Stimulated activated memory B cell treated with anti-CD40 and anti-IgM and Interleukin-4, amounts not matched to agents 10 μg/mL and 1 μg/mL and 100 μg/mL, for 72 hours (primary cell): ENCODE results near the gene DPEP3.
"Not testable (repeated sequence)": the region's sequence is repeated elsewhere in the genome, so short reads cannot be mapped to it uniquely, and the experiment has no call there.

ENCODE experiments used
- ATAC-seq: fragments of 150-1000 bp; cut with Tn5 transposase; 2 replicates; pipeline ENCODE4 v1.10.0; 2021
- H3K27ac Mint-ChIP-seq: one replicate; pipeline ENCODE4 v1.8.0; 2022; ENCODE audit warnings: mild to moderate bottlenecking, mixed read lengths
- H3K27me3 Mint-ChIP-seq: one replicate; pipeline ENCODE4 v1.8.0; 2022; ENCODE audit warnings: mixed read lengths
- H3K36me3 Mint-ChIP-seq: one replicate; pipeline ENCODE4 v1.8.0; 2022; ENCODE audit warnings: mixed read lengths
- H3K4me1 Mint-ChIP-seq: one replicate; pipeline ENCODE4 v1.8.0; 2022; ENCODE audit warnings: mixed read lengths
- H3K4me3 Mint-ChIP-seq: one replicate; pipeline ENCODE4 v1.8.0; 2022; ENCODE audit warnings: mild to moderate bottlenecking, moderate library complexity, mixed read lengths
- H3K9me3 Mint-ChIP-seq: one replicate; pipeline ENCODE4 v1.8.0; 2022; ENCODE audit warnings: mixed read lengths

DPEP3 gene

DNA sequence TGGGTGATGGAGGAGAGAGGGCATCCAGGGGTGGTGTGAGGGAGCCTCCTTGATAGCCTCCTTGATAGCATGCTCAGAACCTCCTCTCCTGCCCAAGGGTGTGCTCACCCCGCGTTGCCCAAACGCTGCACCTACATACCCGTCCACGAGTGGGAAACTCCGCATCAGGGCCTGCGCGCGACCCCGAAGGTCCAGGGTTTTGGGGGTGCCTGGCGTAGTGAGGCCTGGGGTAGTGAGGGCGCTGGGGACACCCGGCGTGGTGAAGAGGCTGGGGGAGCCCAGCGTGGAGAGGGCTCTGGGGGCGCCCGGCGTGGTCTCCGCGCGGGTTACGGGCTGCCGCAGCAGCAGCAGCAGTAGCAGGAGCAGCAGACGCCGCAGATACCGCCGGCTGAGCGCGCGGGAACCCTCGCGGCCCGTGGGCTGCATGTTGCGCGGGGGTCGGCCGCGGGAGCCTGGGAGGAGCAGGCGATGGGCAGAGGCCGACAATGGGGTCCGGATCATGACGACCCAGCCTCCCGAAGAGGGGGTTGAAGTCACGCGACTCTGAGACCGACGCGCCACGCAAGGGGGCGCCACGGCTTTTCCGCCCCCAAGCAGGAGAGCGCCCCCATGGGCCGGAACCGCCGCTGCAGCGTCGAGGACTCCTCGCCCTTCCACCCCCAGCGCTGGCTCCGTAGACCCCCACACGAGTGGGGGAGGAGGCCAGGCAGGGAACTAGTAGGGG lies at the start of gene DPEP3:
Gene DPEP3, minus strand, starts transcription at position 545 of the 724 bp plus-strand sequence. Its CDS starts 119 bp downstream, at position 426.
- Mint-ChIP-seq H3K4me3 (no peak within 1 kb of the TSS), H3K27me3 (no peaks in the 10 kb centered on the region), H3K4me1 (peaks cover 49% of the 10 kb centered on the region), H3K36me3 (no peaks in the 10 kb centered on the region), H3K27ac (peak within 1 kb of the TSS; percentile 18), H3K9me3 (no peaks in the 10 kb centered on the region)
- ATAC-seq: no peak

DNA sequence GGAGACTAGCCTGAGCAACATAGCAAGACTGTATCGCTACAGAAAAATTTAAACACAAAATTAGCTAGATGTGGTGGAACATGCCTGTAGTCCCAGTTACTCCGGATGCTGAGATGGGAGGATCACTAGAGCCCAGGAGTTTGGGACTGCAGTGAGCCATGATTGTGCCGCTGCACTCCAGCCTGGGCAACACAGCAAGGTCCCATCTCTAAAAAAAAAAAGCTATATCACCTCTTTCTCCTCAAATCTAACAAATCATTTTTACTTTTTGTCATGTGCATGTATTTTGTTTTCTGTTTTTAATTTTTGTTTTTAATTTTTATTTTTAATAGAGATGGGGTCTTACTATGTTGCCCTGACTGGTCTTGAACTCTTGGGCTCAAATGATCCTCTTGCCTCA lies 48.7 kb upstream of the DPEP3 start:
- peaks cover 22% of the 10 kb centered on the region for H3K4me1 Mint-ChIP-seq
- ATAC-seq: no peak
- no peaks in the 10 kb centered on the region for H3K9me3 Mint-ChIP-seq
- peaks cover 28% of the 10 kb centered on the region for H3K36me3 Mint-ChIP-seq
- H3K27ac Mint-ChIP-seq: no peak overlapping the region
- no peaks in the 10 kb centered on the region for H3K27me3 Mint-ChIP-seq
- no peak overlapping the region for H3K4me3 Mint-ChIP-seq

DNA sequence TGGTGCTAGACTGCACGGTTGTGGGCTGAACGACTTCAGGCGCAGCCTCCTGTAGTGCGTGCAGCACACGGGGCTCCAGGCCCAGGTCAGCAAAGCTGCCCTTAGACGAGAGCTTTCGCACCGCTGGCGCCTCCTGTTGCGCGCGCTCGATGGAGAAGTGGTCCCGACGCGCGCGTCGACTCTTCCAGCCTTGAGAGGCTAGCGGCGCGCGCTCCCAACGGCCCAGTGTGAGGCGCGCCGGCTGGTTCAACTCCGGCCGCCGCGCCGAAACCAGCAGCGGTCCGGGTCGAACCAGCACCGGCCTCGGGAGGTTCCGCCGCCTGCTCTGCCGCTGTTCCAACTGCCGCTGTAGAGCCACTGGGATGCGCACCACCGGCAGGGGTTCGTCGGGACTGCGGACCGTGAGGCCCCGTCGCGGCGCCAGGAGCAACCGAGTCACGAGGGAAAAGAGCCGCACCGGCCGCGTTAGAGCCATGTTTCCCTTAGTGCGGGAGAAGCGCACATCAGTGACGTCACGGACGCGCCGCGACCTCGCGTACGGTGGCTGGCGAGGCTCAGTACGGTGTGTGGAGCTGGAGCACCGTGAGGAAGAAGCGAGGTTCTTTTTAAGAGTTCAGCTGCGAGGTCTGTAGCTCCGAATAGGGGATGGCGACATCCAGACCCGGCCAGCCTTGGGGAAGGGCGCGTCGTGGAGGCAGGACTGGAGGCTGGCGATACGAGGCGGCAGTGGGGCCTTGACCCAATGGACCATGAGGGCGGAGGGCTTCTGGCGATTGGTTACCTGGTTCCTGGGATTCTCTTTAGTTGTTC lies 42.6 kb upstream of the DPEP3 start, which contains the start of the genes DDX28 and DUS2:
Gene DDX28, minus strand, starts transcription at position 505 of the 810 bp plus-strand sequence. Its CDS starts 30 bp downstream, at position 475.
Gene DUS2, plus strand, starts transcription at position 557 of the 810 bp plus-strand sequence. CDS start 14,740 bp downstream, outside the sequence.
- peak; percentile 94 for ATAC-seq

DNA sequence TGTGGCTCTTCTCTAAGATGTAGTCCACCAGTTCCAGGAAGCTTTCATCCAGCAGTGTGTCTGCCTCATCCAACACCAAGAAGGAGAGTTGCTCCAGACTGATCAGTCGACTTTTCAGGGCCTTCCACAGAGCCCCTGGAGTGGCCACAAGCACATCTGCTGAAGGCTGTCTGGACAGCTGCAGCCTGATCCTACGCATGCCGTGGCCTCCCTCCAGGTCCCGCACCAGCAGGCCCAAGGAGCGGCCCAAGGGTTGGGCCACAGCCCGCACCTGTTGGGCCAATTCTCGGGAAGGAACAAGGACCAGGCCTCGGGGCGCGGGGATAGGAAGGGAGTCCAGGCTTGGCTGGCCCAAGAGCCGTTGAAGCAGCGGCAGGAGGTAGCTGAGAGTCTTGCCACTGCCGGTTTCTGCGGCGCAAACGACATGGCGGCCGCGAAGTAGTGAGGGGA lies 42.0 kb upstream of the DPEP3 start:
- peak; percentile 8 for ATAC-seq
- H3K27me3 Mint-ChIP-seq: no peaks in the 10 kb centered on the region
- peaks cover 30% of the 10 kb centered on the region for H3K4me1 Mint-ChIP-seq
- H3K36me3 Mint-ChIP-seq: peaks cover under 1% of the 10 kb centered on the region
- no peaks in the 10 kb centered on the region for H3K9me3 Mint-ChIP-seq
- peak overlapping the region; percentile 91 for H3K4me3 Mint-ChIP-seq
- peak overlapping the region; percentile 86 for H3K27ac Mint-ChIP-seq

More for the DNA sequence above, 42.6 kb upstream of the DPEP3 start, which contains the start of the genes DDX28 and DUS2:
- peak within 1 kb of the TSS; percentile 91 for H3K4me3 Mint-ChIP-seq
- no peaks in the 10 kb centered on the region for H3K9me3 Mint-ChIP-seq
- H3K27me3 Mint-ChIP-seq: no peaks in the 10 kb centered on the region
- peaks cover 7% of the 10 kb centered on the region for H3K36me3 Mint-ChIP-seq
- H3K4me1 Mint-ChIP-seq: peaks cover 36% of the 10 kb centered on the region
- peak within 1 kb of the TSS; percentile 86 for H3K27ac Mint-ChIP-seq

- H3K4me3 Mint-ChIP-seq: peak overlapping the region; percentile 91
- H3K9me3 Mint-ChIP-seq: no peaks in the 10 kb centered on the region
- H3K27ac Mint-ChIP-seq: peak overlapping the region; percentile 86
- H3K27me3 Mint-ChIP-seq: no peaks in the 10 kb centered on the region
- no peak for ATAC-seq
- H3K36me3 Mint-ChIP-seq: no peaks in the 10 kb centered on the region
- H3K4me1 Mint-ChIP-seq: peaks cover 30% of the 10 kb centered on the region
Measured at GRCh38 chr16:68021490-68021889, 41.2 kb upstream of the DPEP3 start.

DNA sequence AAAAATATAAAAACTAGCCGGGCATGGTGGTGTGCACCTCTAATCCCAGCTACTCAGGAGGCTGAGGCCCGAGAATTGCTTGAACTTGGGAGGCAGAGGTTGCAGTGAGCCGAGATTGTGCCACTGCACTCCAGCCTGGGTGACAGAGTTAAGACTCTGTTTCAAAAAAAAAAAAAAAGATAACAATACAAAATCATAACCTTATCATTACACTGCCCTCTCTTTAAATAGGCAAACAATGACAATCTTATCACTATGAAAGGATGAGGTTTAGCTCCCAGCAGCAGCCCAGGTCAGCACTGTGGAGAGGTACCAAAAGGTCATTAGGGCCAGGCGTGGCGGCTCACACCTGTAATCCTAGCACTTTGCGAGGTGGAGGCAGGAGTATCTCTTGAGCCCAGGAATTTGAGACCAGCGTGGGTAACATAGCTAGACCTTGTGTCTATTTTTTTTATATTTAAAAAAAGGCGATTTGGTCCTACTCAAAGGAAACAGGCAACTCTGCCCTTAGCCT lies 38.9 kb upstream of the DPEP3 start:
- H3K27ac Mint-ChIP-seq: no peak overlapping the region
- H3K4me3 Mint-ChIP-seq: no peak overlapping the region
- no peaks in the 10 kb centered on the region for H3K9me3 Mint-ChIP-seq
- no peaks in the 10 kb centered on the region for H3K27me3 Mint-ChIP-seq
- ATAC-seq: no peak
- H3K36me3 Mint-ChIP-seq: no peaks in the 10 kb centered on the region
- H3K4me1 Mint-ChIP-seq: peaks cover 32% of the 10 kb centered on the region

DNA sequence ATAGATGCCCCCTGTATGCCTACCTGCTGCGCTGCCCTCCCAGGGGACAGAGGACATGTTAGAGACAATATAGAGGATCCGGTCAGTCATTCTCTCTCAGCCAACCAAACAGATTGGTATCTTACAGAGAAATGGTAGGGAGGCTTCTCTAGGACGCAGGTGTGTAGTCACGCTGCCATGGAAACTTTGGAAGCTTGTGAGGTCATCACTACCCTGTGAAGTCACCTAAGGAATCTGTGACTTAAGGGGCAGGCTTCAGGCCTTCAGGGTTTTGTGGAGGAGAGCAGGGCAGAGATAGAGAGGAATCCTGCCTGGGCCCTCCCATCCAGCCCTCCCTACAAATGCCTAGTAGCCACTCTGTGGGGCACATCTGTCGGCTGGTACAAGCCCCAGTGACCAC lies 35.4 kb upstream of the DPEP3 start, which contains the start of gene DPEP2NB:
Gene DPEP2NB, minus strand, starts transcription at position 231 of the 400 bp plus-strand sequence. Its CDS starts 141 bp downstream, at position 90.
- Mint-ChIP-seq H3K27me3 (no peaks in the 10 kb centered on the region), H3K9me3 (no peaks in the 10 kb centered on the region), H3K4me3 (no peak within 1 kb of the TSS), H3K27ac (no peak within 1 kb of the TSS), H3K36me3 (no peaks in the 10 kb centered on the region), H3K4me1 (peaks cover 20% of the 10 kb centered on the region)
- no peak for ATAC-seq

GRCh38 chr16:68013440-68013839 lies 33.1 kb upstream of the DPEP3 start:
- no peaks in the 10 kb centered on the region for H3K27me3 Mint-ChIP-seq
- no peaks in the 10 kb centered on the region for H3K36me3 Mint-ChIP-seq
- ATAC-seq: peak; percentile 36
- no peak overlapping the region for H3K27ac Mint-ChIP-seq
- no peak overlapping the region for H3K4me3 Mint-ChIP-seq
- H3K9me3 Mint-ChIP-seq: no peaks in the 10 kb centered on the region
- peaks cover 20% of the 10 kb centered on the region for H3K4me1 Mint-ChIP-seq

- Mint-ChIP-seq H3K27ac (peak overlapping the region; percentile 17), H3K4me1 (peaks cover 33% of the 10 kb centered on the region)
- not testable (repeated sequence) for H3K36me3 Mint-ChIP-seq, H3K9me3 Mint-ChIP-seq, H3K27me3 Mint-ChIP-seq, ATAC-seq, H3K4me3 Mint-ChIP-seq
Measured at GRCh38 chr16:68009872-68010271, 29.6 kb upstream of the DPEP3 start.

GRCh38 chr16:68009157-68009735 lies 28.9 kb upstream of the DPEP3 start:
- Mint-ChIP-seq H3K4me1 (peaks cover 32% of the 10 kb centered on the region), H3K27ac (peak overlapping the region; percentile 17), H3K27me3 (no peaks in the 10 kb centered on the region), H3K4me3 (no peak overlapping the region), H3K36me3 (no peaks in the 10 kb centered on the region), H3K9me3 (peaks cover 3% of the 10 kb centered on the region)
- no peak for ATAC-seq

DNA sequence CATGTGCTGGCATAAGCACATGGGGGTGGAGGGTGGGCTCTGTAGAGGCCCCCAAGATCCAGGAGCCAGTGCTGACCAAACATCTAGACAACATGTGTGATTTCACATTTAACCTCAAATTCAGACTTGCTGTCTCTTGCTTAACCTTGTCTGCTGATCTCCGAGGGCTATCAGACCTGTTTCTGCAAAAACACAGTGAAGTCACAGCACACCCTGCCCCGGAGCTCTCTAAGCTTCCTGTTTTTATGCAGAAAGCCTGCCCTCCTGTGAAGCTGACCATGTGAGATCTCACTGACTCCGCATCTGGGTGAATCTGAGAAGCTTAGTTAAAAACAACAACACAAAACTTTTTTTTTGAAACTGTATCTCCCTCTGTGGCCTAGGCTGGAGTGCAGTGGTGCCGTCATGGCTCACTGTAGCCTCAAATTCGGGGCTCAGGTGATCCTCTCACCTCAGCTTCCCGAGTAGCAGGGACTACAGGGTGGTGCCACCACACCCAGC lies 25.5 kb upstream of the DPEP3 start:
- Mint-ChIP-seq H3K36me3 (no peaks in the 10 kb centered on the region), H3K4me1 (peaks cover 25% of the 10 kb centered on the region), H3K9me3 (peaks cover 3% of the 10 kb centered on the region), H3K27me3 (no peaks in the 10 kb centered on the region), H3K4me3 (no peak overlapping the region), H3K27ac (peak overlapping the region; percentile 92)
- ATAC-seq: peak; percentile 96

- Mint-ChIP-seq H3K4me3 (no peak overlapping the region), H3K9me3 (peaks cover 3% of the 10 kb centered on the region), H3K36me3 (no peaks in the 10 kb centered on the region), H3K27ac (peak overlapping the region; percentile 92), H3K4me1 (peaks cover 30% of the 10 kb centered on the region), H3K27me3 (no peaks in the 10 kb centered on the region)
- ATAC-seq: no peak
Measured at GRCh38 chr16:68005211-68005610, 24.9 kb upstream of the DPEP3 start.

DNA sequence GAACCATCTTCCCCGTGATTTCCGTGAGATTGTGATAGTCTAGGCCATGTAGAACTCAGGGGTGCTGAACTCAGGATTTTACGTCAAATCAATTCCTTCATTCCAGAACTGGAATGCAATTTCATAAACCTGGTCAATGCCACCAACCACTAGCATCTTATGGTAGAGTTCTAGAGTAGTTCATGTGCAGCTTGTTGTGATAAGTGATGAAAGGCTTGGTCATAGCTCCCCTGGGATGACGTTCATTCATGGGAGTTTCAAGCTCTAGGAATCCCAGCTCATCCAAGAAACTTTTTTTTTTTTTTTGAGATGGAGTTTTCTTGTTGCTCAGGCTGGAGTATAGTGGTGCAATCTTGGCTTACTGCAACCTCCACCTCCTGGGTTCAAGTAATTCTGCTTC lies 22.7 kb upstream of the DPEP3 start:
- ATAC-seq: no peak
- Mint-ChIP-seq H3K9me3 (no peaks in the 10 kb centered on the region), H3K27me3 (no peaks in the 10 kb centered on the region), H3K27ac (no peak overlapping the region), H3K4me1 (peaks cover 46% of the 10 kb centered on the region), H3K36me3 (no peaks in the 10 kb centered on the region), H3K4me3 (no peak overlapping the region)

DNA sequence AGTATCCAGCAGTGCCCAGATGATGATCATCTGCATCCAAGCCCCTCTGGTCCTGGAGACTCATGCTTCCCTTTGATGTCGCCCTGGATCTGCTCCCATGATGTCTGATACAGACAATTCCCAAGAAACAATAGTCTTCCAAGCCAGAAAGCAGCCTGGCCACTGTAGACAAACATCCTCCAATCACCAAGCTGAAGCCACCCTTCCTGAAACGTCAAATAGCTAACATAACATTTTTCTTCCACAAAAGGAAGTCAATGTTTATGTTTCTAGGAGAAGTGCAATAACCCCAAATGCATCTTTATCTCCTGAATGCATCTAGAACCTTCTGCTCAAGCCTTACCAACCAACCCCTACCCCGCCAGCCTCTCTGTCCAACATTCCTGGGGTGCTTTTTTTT lies 20.2 kb upstream of the DPEP3 start:
- no peak for ATAC-seq
- peaks cover 49% of the 10 kb centered on the region for H3K4me1 Mint-ChIP-seq
- H3K27ac Mint-ChIP-seq: peak overlapping the region; percentile 89
- H3K27me3 Mint-ChIP-seq: no peaks in the 10 kb centered on the region
- no peaks in the 10 kb centered on the region for H3K9me3 Mint-ChIP-seq
- H3K36me3 Mint-ChIP-seq: no peaks in the 10 kb centered on the region
- no peak overlapping the region for H3K4me3 Mint-ChIP-seq

DNA sequence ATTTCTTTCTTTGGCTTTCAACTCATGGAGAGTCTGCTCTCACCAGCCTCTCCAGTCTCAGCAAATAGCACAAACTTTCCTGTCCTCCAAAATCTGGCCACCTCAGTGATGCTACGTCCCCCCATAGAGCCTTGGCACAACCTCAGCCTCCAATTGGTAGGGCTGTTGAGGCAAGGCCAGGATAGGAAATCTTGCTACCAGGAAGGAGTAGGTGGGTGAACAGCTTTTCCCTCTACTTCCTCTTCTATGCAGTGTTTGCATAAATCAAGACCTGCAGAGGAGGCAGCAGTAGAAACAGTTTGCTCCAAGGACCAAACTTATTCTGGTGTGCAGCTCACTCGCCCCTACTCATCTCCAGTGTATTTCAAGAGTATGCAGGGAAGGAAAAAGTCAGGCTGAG lies 19.7 kb upstream of the DPEP3 start:
- peak overlapping the region; percentile 79 for H3K4me3 Mint-ChIP-seq
- peaks cover 50% of the 10 kb centered on the region for H3K4me1 Mint-ChIP-seq
- peak; percentile 73 for ATAC-seq
- H3K27ac Mint-ChIP-seq: peak overlapping the region; percentile 89
- H3K9me3 Mint-ChIP-seq: no peaks in the 10 kb centered on the region
- no peaks in the 10 kb centered on the region for H3K27me3 Mint-ChIP-seq
- no peaks in the 10 kb centered on the region for H3K36me3 Mint-ChIP-seq
